Measurements from ENCODE around the gene MAPK6. TPM values are rescaled to one million over a fixed set of nuclear protein-coding genes. Genes with fewer than 3 reads are reported as not detected.

The MAPK6 gene
- total and polyA plus RNA-seq, 9 of the 15 experiments (the other 6 are each of a cell fraction or from before 2014, with no cell fraction given), result 28.5 to 97.1 (median 74.0) TPM

- TF ChIP-seq, protein P1, sequence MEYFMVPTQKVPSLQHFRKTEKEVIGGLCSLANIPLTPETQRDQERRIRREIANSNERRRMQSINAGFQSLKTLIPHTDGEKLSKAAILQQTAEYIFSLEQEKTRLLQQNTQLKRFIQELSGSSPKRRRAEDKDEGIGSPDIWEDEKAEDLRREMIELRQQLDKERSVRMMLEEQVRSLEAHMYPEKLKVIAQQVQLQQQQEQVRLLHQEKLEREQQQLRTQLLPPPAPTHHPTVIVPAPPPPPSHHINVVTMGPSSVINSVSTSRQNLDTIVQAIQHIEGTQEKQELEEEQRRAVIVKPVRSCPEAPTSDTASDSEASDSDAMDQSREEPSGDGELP (CRISPR knock-in tag; IDR thresholded peaks at IDR 0.05; ENCODE audit: borderline replicate concordance), result peak; percentile 87
- TF ChIP-seq DNMT1 (IDR thresholded peaks at IDR 0.05) (no peak), NCOR1 (IDR thresholded peaks at IDR 0.05) (peak; percentile 56), THAP7 (CRISPR knock-in tag; IDR thresholded peaks at IDR 0.05) (no peak), MYC (IDR thresholded peaks at IDR 0.05; ENCODE audit: low read depth, low read length) (peak; percentile 92), MYC (CRISPR knock-in tag; IDR thresholded peaks at IDR 0.05; ENCODE audit: borderline replicate concordance, low read depth) (peak; percentile 50; the same call in 1 of the 2 replicates), ZNF175 (CRISPR knock-in tag; IDR thresholded peaks at IDR 0.05; ENCODE audit: low read depth) (0 out of 2 replicates have a peak, but pooled peaks have one; percentile 21), ZNF644 (tag; IDR thresholded peaks at IDR 0.05; ENCODE audit: low read depth) (no peak), GATA2 (CRISPR knock-in tag; IDR thresholded peaks at IDR 0.05) (0 out of 2 replicates have a peak, but pooled peaks have one; percentile 15), ZNF79 (CRISPR knock-in tag; IDR thresholded peaks at IDR 0.05; ENCODE audit: low read depth) (no peak), ARNT (IDR thresholded peaks at IDR 0.05) (0 out of 4 replicates have a peak, but pooled peaks of 1 of the 2 experiments have one; percentile 33), SMARCB1 (IDR thresholded peaks at IDR 0.05; ENCODE audit: insufficient read length, low read depth) (no peak), RERE (CRISPR knock-in tag; IDR thresholded peaks at IDR 0.05; ENCODE audit: borderline replicate concordance) (no peak), HMGXB4 (CRISPR knock-in tag; IDR thresholded peaks at IDR 0.05) (no peak; the same call in 1 of the 2 replicates)
- TF ChIP-seq, protein P2, sequence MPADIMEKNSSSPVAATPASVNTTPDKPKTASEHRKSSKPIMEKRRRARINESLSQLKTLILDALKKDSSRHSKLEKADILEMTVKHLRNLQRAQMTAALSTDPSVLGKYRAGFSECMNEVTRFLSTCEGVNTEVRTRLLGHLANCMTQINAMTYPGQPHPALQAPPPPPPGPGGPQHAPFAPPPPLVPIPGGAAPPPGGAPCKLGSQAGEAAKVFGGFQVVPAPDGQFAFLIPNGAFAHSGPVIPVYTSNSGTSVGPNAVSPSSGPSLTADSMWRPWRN (IDR thresholded peaks at IDR 0.05; ENCODE audit: low read depth), result peak; percentile 98
- TF ChIP-seq, protein P3, sequence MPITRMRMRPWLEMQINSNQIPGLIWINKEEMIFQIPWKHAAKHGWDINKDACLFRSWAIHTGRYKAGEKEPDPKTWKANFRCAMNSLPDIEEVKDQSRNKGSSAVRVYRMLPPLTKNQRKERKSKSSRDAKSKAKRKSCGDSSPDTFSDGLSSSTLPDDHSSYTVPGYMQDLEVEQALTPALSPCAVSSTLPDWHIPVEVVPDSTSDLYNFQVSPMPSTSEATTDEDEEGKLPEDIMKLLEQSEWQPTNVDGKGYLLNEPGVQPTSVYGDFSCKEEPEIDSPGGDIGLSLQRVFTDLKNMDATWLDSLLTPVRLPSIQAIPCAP (CRISPR knock-in tag; IDR thresholded peaks at IDR 0.05; ENCODE audit: borderline replicate concordance), result no peak
Measured at GRCh38 chr15:52018693-52019393, at the start of gene MAPK6 (continued).

Data from K562 (cell line).